ENCODE data around the gene UBALD1.
A peak's percentile ranks its signal among the peaks of the same experiment; 100 is the strongest.

UBALD1 gene

DNA sequence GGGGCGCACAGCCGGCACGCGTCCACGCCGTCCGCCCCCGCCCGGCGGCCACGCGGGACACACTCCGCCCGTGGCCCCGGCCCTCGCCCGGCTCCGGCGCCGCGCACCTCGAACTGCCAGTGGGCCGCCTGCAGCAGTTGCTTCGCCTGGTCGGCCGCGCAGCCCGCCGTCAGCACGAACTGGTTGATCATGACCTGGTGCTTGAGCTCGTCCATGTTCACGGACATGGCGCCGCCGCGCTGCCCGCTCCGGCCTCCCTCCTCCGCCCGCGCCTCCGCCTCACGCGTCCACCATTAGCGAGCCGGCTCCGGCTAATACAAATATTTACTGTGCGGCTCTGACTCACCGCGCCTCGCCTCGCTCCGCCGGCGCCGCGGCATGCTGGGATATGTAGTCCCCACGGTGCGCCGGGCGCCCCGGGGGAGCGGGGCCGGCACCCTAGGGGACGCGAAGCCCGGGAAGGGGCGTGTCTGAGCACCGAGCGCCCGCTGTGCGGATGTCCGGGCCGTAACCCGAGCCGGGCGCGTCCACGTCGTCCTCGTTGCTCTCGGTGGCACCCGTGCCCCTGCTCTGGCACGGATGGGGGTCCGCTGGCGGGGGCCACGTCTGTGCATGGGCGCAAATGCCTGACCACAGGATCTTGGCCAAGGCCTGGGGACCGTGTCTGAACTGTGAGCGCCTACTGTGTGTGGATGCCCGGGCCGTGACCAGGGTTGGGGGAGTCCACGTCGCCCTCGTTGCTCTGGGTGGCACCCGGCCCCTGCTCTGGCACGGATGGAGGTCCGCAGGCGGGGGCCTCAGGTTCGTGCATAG is at the start of gene UBALD1:
Gene UBALD1, minus strand, starts transcription at position 318 of the 813 bp plus-strand sequence. Its CDS starts 91 bp downstream, at position 227.
- TF ChIP-seq, protein P1, sequence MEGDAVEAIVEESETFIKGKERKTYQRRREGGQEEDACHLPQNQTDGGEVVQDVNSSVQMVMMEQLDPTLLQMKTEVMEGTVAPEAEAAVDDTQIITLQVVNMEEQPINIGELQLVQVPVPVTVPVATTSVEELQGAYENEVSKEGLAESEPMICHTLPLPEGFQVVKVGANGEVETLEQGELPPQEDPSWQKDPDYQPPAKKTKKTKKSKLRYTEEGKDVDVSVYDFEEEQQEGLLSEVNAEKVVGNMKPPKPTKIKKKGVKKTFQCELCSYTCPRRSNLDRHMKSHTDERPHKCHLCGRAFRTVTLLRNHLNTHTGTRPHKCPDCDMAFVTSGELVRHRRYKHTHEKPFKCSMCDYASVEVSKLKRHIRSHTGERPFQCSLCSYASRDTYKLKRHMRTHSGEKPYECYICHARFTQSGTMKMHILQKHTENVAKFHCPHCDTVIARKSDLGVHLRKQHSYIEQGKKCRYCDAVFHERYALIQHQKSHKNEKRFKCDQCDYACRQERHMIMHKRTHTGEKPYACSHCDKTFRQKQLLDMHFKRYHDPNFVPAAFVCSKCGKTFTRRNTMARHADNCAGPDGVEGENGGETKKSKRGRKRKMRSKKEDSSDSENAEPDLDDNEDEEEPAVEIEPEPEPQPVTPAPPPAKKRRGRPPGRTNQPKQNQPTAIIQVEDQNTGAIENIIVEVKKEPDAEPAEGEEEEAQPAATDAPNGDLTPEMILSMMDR (IDR thresholded peaks at IDR 0.05; ENCODE audit: low read depth, low read length), result no peak
- H3K9me3 ChIP-seq (ENCODE audit: severe bottlenecking), result no peaks in the 10 kb centered on the region
- no peaks in the 10 kb centered on the region for H3K27me3 ChIP-seq (ENCODE audit: insufficient read depth, low read depth, severe bottlenecking)
- peak; percentile 82 for DNase-seq
- peaks cover 6% of the 10 kb centered on the region; the same call in 1 of the 2 replicates for H3K36me3 ChIP-seq
- H3K4me3 ChIP-seq (ENCODE audit: low read depth, low read length), result peak within 1 kb of the TSS; percentile 64
- H3K27ac ChIP-seq, result peak within 1 kb of the TSS; percentile 80

DNA sequence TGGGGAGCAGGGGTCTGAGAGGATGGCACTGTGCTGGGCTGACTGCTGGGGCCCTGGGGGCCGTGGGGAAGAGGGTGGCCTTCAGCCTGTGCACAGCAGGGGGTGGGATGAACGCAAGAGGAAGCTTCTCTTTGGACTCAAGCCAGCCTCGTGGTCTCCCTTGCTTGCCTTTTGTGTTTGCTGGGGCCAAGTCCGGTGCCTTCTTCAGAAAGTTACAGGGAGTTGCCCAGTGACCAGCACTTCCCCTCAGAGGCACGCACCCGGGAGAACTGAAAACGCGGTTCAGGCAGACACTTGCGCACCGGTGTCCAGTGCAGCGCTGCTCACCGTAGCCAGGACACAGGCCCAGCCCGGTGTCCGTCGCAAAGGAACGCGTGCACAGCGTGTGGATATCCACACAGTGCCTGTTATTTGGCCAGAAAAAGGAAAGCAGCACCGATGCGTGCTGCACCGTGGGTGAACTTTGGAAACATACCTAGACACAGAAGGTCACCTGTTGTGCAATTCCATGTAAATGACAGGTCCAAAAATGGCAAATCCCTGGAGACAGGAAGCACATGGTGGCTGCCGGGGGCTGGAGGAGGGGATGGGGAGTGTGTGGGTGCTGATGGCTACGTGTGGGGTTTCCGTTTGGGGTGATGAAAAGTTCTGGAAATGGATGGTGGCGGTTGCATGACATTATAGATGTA is 49.2 kb upstream of the UBALD1 start:
- H3K36me3 ChIP-seq, result peaks cover 40% of the 10 kb centered on the region

DNA sequence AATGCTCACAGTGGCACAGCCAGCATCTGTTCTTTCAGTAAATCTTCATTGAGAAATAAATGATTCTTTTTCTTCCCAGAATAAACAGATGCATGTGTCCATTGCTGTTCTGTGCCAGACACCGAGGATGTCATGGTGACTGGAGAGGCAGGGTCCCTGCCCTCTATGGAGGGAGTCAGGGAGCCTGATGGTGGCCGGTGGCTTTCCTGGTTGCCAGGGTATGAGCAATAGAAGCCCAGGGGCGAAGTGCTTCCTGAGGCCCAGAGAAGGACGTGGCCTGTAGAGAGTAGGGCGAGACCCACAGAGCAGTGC is 48.7 kb upstream of the UBALD1 start:
- Histone ChIP-seq H3K27ac (peak overlapping the region; percentile 61), H3K36me3 (peaks cover 39% of the 10 kb centered on the region), H3K27me3 (ENCODE audit: insufficient read depth, low read depth, severe bottlenecking) (no peaks in the 10 kb centered on the region), H3K4me3 (ENCODE audit: low read depth, low read length) (no peak overlapping the region), H3K9me3 (ENCODE audit: severe bottlenecking) (no peaks in the 10 kb centered on the region)
- no peak for DNase-seq
- TF ChIP-seq, protein P1 (IDR thresholded peaks at IDR 0.05; ENCODE audit: low read depth, low read length), result no peak

More for the DNA sequence above, 49.2 kb upstream of the UBALD1 start:
- Histone ChIP-seq H3K27me3 (ENCODE audit: insufficient read depth, low read depth, severe bottlenecking) (no peaks in the 10 kb centered on the region), H3K4me3 (ENCODE audit: low read depth, low read length) (no peak overlapping the region), H3K27ac (peak overlapping the region; percentile 61), H3K9me3 (ENCODE audit: severe bottlenecking) (no peaks in the 10 kb centered on the region)
- DNase-seq, result no peak
- TF ChIP-seq, protein P1 (IDR thresholded peaks at IDR 0.05; ENCODE audit: low read depth, low read length), result no peak

DNA sequence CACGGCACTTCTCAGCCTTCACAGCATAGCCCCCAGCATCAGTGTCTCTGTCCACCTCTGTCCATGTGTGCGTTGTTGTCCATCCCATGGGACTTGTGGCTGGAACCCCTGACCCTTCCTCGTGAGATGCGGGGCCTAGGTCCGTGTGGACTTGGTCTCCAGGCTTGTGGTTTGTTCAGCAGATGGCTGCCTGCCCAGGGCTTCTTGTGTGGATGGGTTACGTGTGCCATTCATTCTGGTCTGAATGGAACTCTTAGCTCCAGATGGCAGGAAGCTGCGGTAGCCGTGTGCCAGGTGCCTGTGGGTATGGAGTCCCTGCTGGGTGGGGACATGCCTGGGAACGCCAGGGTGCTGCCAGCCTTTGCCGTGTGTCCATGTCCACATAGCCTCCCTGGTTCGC is 47.0 kb upstream of the UBALD1 start:
- Histone ChIP-seq H3K4me3 (ENCODE audit: low read depth, low read length) (no peak overlapping the region), H3K27ac (peak overlapping the region; percentile 77; the same call in 1 of the 2 replicates), H3K27me3 (ENCODE audit: insufficient read depth, low read depth, severe bottlenecking) (no peaks in the 10 kb centered on the region), H3K9me3 (ENCODE audit: severe bottlenecking) (no peaks in the 10 kb centered on the region), H3K36me3 (peaks cover 34% of the 10 kb centered on the region)
- no peak for DNase-seq
- TF ChIP-seq, protein P1 (IDR thresholded peaks at IDR 0.05; ENCODE audit: low read depth, low read length), result no peak

DNA sequence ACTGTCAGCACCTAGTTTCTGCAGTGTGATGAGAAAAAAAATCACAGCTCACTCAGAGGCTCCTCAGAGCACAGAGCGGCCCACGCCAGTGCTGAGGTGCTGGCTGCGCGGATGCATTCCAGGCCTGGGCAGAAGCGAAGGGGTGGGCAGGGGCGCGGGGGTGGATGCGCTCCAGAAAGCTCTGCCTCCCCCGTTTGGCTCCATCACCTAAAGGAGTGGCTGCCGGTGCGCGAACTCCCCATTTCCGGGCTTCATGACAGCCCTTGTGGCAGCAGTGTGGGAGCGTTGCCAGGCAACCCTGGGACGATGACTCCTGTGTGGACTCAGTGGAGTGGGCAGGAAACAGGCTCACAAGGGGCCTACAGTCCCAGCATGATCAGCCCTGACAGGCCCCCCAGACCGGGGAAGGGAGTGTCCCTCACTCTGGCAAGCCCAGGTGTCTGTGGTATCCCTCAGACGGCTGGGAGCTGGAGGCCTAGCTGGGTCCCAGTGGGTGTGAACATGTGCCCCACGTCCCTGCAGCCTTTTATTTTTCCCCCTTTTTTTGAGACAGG is 45.8 kb upstream of the UBALD1 start:
- Histone ChIP-seq H3K9me3 (ENCODE audit: severe bottlenecking) (no peaks in the 10 kb centered on the region), H3K27me3 (ENCODE audit: insufficient read depth, low read depth, severe bottlenecking) (no peaks in the 10 kb centered on the region), H3K4me3 (ENCODE audit: low read depth, low read length) (no peak overlapping the region), H3K36me3 (peaks cover 34% of the 10 kb centered on the region), H3K27ac (no peak overlapping the region)
- TF ChIP-seq, protein P1 (IDR thresholded peaks at IDR 0.05; ENCODE audit: low read depth, low read length), result no peak
- DNase-seq, result no peak
